Stimulated activated CD4-positive, alpha-beta T cell treated with anti-CD3 and anti-CD28 coated beads, TNF-alpha, amount 100 ng/mL, for 24 hours (primary cell): ENCODE results near the gene GPD1.
"Not testable (repeated sequence)": the region's sequence is repeated elsewhere in the genome, so short reads cannot be mapped to it uniquely, and the experiment has no call there.

Experiments used
- DNase-seq, 3 experiments: peaks; one replicate each; pipeline ENCODE4 v3.0.0-alpha.2; 2020; ENCODE audit warnings: low read depth in 3 of 3

The GPD1 gene

DNA sequence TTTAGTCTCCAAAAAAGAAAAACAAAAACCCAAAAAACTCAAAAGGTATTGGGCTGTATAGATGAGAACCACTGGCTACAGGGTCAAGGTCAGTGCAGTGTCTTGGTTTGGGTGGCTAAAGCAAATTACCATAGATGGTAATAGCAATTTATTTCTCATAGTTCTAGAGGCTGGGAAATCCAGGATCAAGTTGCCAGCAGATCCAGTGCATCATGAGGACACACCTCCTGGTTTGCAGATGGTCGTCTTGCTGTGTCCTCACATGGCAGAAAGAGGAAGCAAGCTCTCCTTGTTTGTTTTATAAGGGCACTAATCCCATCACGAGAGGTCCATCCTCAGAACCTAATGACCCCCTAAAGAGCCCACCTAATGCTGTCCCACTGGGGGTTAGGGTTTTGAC lies 19.4 kb downstream of the GPD1 start:
- DNase-seq, result no peak

DNA sequence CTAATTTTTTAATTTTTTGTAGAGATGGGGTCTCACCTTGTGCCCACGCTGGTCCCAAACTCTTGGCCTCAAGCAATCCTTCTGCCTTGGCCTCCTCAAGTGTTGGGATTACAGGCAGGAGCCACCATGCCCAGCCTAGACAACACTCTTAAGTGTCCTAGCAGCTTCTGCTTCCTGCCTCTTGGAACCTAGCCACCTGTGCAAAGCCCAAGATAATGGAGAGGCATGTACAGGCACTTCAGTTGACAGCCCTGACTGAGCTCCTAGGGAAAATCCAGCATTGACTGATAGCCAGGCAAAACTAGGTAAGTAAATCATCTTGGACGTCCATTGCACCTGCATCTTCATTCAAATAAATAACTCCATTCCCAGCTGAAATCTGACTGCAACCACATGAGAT lies 23.7 kb downstream of the GPD1 start:
- DNase-seq, result no peak

DNA sequence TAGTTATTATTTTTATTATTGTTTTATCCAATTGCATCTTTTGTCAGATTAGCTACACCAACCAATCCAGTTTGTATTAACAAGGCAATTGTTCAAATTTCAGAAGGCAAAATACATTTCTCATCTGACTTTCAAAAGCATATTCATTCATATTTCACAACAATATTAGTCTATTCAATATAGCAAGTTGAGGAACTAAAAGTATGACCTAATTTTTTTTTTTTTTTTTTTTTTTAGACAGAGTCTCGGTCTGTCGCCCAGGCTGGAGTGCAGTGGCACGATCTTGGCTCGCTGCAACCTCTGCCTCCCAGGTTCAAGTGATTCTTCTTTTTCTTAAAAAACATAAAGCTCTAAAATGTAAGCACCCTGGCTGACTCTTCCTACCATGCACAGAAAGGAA lies 25.5 kb downstream of the GPD1 start:
- DNase-seq, result no peak

DNA sequence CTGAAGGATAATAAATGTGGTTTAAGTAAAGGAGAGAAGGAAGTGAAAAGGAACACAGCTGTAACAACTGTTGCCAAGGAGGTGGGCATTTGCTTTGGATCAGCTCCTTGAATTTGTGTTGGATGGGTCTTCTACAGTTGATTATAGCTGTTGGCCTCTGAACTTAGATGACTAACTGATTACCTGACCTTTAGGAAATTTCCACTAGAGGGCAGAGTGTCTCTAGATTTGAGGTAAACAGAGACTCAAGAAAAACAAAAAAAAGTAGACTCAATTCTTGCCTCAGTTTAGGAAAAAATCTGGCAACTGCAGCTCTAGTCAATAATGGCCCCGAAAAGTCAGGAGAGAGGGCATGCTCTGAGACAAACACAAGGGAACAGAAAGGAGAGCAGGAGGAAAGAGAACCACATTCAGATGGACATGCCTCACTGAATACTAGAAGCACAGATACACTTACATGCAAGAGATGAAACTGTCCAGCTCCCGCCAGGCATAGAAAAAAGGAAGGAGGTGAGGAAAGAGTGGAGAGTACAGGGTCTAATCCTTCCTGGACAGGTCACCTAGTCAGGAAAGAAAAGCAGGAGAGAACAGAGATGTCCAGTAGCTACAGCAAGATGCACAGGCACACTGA lies 28.8 kb downstream of the GPD1 start:
- no peak for DNase-seq

GRCh38 chr12:50142993-50143392 lies 39.2 kb downstream of the GPD1 start:
- DNase-seq, result no peak

DNA sequence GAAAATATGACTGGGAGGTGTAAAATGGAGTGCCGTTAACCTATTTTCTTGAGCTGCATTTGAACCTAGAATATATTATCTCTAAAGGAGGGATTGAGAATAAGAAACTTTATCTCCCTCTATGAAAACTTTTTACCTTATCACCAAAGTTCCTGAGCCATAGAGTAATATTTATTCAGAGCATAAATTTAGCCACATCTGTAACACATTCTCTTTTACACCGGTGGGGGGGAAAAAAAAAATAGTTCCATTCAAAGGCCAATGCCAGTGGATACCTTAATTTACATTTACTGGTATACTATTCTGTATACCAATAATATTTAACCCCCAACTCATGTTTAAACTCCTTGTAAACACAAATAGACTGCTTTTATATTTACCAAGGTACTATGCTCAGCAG lies 41.6 kb downstream of the GPD1 start:
- no peak for DNase-seq

DNA sequence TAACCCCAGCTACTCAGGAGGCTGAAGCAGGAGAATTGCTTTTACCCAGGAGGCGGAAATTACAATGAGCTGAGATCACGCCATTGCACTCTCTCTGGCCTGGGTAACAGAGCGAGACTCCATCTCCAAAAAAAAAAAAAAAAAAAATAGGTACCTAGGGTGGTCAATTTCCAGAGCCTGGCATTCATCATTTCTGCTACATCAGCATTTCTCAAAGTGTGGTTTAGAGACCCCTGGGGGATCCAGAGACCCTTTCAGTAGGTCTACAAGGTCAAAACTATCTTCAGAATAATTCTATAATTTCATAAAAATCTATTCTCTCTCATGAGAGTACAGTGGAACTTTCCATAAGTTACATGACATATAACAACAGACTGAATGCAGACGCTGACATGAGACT lies 43.5 kb downstream of the GPD1 start:
- DNase-seq, result no peak

DNA sequence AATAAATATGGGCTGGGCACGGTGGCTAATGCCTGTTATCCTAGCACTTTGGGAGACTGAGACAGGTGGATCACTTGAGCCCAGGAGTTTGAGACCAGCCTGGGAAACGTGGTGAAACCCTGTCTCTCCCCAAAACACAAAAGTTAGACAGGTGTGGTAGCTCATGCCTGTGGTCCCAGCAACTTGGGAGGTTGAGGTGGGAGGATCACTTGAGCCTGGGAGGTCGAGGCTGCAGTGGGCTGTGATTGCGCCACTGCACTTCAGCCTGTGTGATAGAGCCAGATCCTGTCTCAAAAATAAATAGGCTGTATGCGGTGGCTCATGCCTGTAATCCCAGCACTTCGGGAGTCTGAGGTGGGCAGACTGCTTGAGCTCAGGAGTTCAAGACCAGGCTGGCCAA lies 44.2 kb downstream of the GPD1 start:
- DNase-seq, result not testable (repeated sequence)

DNA sequence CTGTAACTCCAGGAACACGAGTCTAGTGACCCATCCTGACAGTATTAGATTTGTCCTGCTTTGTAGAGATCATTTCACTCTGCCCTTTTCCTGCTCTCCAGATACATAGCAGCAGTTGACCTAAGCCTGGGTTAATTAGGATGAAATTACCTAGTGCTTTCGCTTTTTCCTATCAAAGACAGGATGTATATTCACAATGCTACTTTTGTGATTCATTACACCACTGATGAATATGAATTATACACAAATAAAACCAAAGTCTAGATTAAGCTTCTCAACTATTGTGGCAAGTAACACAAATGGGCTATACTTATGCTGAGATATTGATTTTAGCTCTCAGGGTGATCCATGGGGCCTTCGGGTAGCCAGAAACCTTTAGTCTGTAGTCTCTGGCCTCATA lies 45.5 kb downstream of the GPD1 start:
- no peak for DNase-seq

- no peak for DNase-seq
Measured at GRCh38 chr12:50151047-50151687, 47.4 kb downstream of the GPD1 start.

DNA sequence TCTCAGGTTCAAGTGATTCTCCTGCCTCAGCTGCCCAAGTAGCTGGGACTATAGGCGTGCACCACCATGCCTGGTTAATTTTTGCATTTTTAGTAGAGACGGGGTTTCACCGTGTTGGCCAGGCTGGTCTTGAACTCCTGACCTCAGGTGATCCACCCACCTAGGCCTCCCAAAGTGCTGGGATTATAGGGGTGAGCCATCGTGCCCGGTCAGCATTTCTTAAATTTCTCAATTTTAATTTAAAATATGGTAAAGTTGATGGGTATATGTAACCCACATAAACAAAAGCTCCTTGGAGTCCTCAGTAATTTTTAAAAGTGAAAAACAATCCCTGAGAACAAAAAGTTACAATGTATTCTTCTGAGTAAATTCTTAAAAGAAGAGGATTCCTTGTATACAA lies 51.1 kb downstream of the GPD1 start:
- not testable (repeated sequence) for DNase-seq

DNA sequence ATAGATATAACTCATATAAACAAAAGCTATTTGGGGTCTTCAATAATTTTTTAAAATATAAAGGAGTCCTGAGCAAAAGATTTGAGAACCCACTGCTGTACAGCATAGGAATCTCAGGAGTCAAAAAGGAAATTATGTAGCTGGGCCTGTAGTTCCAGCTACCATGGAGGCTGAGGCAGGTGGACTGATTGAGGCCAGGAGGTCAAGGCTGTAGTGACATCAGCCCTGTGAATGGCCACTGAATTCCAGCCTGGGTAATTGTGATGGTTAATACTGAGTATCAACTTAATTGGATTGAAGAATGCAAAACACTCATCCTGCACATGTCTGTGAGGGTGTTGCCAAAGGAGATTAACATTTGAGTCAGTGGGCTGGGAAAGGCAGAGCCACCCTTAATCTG lies 52.8 kb downstream of the GPD1 start:
- no peak for DNase-seq

DNA sequence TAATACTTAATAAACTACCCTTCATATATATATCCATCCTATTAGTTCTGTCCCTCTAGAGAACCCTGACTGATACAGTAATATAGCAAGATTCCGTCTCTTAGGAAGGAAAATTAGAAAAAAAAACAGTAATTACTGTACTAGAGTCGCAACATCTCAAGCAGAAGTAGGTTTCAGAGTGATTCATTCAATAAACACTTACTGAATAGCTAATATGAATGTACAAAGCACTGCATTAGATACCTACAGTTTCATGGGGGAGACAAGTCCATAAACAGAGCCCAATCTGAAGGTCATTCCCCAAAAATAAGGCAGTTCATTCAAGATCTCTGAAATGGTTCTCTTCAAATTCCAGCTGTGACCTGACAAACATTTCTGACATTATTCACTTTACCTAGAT lies 53.5 kb downstream of the GPD1 start:
- DNase-seq, result no peak

GRCh38 chr12:50160643-50161042 lies 56.8 kb downstream of the GPD1 start:
- no peak for DNase-seq
